Stimulated activated CD4-positive, alpha-beta T cell treated with anti-CD3 and anti-CD28 coated beads, Interleukin-1b, Interleukin-23, amount 100 ng/mL, for 24 hours (primary cell): Measurements from ENCODE around the gene PABPC1L2B.
"Not testable (repeated sequence)": the region's sequence is repeated elsewhere in the genome, so short reads cannot be mapped to it uniquely, and the experiment has no call there.

Experiments
- DNase-seq, 4 experiments: peaks; one replicate each; pipeline ENCODE4 v3.0.0-alpha.2; 2020; ENCODE audit warnings: low read depth in 4 of 4, low spot score in 1 of 4

The PABPC1L2B gene

GRCh38 chrX:73002733-73003132, at the start of gene PABPC1L2B:
Gene PABPC1L2B (plus strand): TSS chrX:73002939. CDS start chrX:73003643, 704 bp downstream.
- not testable (repeated sequence) for DNase-seq

- DNase-seq: not testable (repeated sequence)
These were observed 42.8 kb upstream of the PABPC1L2B start for GRCh38 chrX:72959971-72960370.

- DNase-seq: not testable (repeated sequence)
These were observed 30.9 kb upstream of the PABPC1L2B start for GRCh38 chrX:72971859-72972258.

- DNase-seq: not testable (repeated sequence)
These were observed 27.9 kb upstream of the PABPC1L2B start for GRCh38 chrX:72974885-72975284.

GRCh38 chrX:72980894-72981469, 21.8 kb upstream of the PABPC1L2B start:
- DNase-seq: not testable (repeated sequence)

- not testable (repeated sequence) for DNase-seq
These were observed 1.3 kb downstream of the PABPC1L2B start for GRCh38 chrX:73004032-73004431.

GRCh38 chrX:73021361-73022092, 18.8 kb downstream of the PABPC1L2B start:
- DNase-seq: no peak

GRCh38 chrX:73022093-73022445, 19.3 kb downstream of the PABPC1L2B start:
- DNase-seq: not testable (repeated sequence)

- no peak for DNase-seq
These were observed 26.1 kb downstream of the PABPC1L2B start for GRCh38 chrX:73028876-73029275.
